Transverse colon (tissue), 4 donors: ENCODE measurements around the gene CCR5AS.

Experiments used
- EP300 ChIP-seq: sonication (generic); formaldehyde crosslinking; IDR thresholded peaks from one replicate; pipeline ENCODE4 v1.6.1; 2017; ENCODE audit warnings: antibody characterized with exemption, low read depth
- POLR2A ChIP-seq: fragments of 450-650 bp; IDR thresholded peaks from one replicate; pipeline ENCODE4 v1.6.1; 2016; ENCODE audit warnings: antibody characterized with exemption, mild to moderate bottlenecking, moderate library complexity
- POLR2AphosphoS5 ChIP-seq, 3 donors: sonication (generic); formaldehyde crosslinking; IDR thresholded peaks; one replicate each; pipeline ENCODE4 v1.6.1; 2016; ENCODE audit warnings: antibody characterized with exemption in 3 of 3
- TF ChIP-seq, protein P1 (sequence below), 5 experiments: fragments of 200-600 bp in 3 of 5; fragments of 450-650 bp in 2 of 5; sonication (generic) in 3 of 5; IDR thresholded peaks; 1 replicate in 2 of 5; 2 replicates in 3 of 5; pipeline ENCODE4 v1.5.1; 2016 to 2017; ENCODE audit warnings: antibody characterized with exemption in 5 of 5, inconsistent platforms in 3 of 5, mild to moderate bottlenecking in 2 of 5, moderate library complexity in 1 of 5

DNA sequence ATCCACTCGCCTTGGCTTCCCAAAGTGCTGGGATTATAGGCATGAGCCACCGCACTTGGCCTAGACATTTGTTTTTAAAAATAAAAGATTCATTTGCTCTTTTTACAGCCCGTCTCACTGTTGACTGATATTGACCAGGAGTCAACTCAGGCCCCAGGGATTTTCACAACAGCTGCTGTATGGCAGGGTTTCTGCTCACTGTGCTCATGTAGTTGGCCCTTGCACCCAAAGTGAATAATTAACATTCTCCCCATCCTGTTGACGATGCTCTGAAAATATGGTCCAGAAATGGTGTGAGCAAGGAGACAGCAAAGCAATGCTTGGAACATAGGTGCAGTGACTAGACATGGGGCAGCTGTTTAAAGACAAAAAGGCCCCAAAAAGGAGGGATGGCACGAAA, 39.1 kb downstream of the CCR5AS start:
- TF ChIP-seq, protein P1, sequence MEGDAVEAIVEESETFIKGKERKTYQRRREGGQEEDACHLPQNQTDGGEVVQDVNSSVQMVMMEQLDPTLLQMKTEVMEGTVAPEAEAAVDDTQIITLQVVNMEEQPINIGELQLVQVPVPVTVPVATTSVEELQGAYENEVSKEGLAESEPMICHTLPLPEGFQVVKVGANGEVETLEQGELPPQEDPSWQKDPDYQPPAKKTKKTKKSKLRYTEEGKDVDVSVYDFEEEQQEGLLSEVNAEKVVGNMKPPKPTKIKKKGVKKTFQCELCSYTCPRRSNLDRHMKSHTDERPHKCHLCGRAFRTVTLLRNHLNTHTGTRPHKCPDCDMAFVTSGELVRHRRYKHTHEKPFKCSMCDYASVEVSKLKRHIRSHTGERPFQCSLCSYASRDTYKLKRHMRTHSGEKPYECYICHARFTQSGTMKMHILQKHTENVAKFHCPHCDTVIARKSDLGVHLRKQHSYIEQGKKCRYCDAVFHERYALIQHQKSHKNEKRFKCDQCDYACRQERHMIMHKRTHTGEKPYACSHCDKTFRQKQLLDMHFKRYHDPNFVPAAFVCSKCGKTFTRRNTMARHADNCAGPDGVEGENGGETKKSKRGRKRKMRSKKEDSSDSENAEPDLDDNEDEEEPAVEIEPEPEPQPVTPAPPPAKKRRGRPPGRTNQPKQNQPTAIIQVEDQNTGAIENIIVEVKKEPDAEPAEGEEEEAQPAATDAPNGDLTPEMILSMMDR (IDR thresholded peaks at IDR 0.05) = no peak
- TF ChIP-seq EP300 (no peak), POLR2A (no peak), POLR2AphosphoS5 (IDR thresholded peaks at IDR 0.05) (no peak)
